ENCODE results near the gene SLC30A4.

Gene SLC30A4

DNA sequence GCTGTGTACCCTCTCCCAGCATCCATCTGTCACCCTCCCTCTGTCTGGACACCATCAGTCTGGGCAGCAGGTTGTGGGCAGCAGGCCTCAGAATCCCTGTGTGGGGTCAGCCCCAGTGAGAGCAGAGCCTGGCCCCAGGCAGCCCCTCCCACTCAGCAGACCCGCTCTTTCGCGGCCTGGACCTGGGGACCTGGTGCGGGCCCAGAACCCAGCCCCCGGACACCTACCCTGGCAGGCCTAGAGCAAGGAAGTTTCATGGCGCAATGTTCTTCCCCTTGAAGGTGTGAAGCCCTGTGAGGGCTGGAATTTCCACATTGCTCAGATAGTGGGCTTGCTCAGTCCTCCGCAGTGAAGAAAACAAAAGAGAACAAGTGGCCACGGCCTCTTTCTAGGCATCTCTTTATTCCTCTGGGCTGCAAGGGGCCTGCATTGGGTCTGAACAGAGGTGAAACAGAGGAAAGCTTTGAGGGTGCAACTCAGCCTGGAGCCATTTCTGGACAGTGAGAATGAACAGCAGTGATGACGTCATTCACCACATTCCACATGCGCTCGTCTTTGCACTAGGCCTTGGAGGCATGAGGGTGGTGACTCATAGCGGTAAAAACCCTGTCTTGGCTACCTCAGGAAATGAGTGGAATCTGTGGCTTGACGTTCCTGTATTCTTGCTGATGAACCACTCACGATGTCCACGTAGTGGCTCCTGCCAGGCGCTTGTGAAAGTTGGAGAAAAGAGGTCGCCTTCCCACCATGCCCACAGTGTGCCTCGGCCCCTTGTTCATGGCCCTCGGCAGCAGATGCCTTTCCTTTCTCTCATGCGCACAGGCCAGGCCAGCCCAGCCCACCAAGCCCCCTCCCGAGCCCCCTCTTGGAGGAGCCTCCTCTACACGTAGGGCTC, 66.1 kb downstream of the SLC30A4 start:
- H3K9me3 Mint-ChIP-seq, result no peaks in the 10 kb centered on the region
- no peaks in the 10 kb centered on the region for H3K27me3 Mint-ChIP-seq (ENCODE audit: low read depth)
- H3K27ac Mint-ChIP-seq, result no peak overlapping the region
- TF ChIP-seq, protein P1, sequence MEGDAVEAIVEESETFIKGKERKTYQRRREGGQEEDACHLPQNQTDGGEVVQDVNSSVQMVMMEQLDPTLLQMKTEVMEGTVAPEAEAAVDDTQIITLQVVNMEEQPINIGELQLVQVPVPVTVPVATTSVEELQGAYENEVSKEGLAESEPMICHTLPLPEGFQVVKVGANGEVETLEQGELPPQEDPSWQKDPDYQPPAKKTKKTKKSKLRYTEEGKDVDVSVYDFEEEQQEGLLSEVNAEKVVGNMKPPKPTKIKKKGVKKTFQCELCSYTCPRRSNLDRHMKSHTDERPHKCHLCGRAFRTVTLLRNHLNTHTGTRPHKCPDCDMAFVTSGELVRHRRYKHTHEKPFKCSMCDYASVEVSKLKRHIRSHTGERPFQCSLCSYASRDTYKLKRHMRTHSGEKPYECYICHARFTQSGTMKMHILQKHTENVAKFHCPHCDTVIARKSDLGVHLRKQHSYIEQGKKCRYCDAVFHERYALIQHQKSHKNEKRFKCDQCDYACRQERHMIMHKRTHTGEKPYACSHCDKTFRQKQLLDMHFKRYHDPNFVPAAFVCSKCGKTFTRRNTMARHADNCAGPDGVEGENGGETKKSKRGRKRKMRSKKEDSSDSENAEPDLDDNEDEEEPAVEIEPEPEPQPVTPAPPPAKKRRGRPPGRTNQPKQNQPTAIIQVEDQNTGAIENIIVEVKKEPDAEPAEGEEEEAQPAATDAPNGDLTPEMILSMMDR (IDR thresholded peaks at IDR 0.05; ENCODE audit: unreplicated experiment in 3 of 3), result no peak
- H3K4me1 Mint-ChIP-seq, result peaks cover 6% of the 10 kb centered on the region
- H3K36me3 Mint-ChIP-seq (ENCODE audit: low read depth), result no peaks in the 10 kb centered on the region
- H3K4me3 Mint-ChIP-seq, result no peak overlapping the region

DNA sequence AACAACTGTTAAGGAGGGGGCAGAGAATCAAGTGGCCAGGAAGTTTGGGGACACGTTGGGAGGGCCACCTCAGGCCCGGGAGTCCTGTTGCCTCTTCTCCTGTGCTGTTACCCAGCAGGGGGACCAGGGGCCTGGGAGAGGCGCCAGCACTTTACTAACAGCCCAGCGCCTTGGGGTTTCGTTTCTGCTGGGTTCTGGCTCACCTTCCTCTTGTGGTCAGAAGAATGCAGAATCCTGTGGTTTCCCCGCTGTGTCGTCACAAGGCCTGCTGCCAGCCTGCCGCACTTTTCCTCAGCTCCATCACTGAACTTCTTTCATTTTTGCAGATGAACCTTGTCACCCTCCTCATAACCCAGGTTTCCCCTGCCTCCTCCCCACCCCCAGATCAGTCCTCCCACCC, 67.7 kb downstream of the SLC30A4 start:
- H3K27ac Mint-ChIP-seq, result no peak overlapping the region
- no peaks in the 10 kb centered on the region for H3K36me3 Mint-ChIP-seq (ENCODE audit: low read depth)
- H3K4me1 Mint-ChIP-seq, result peaks cover 6% of the 10 kb centered on the region
- H3K27me3 Mint-ChIP-seq (ENCODE audit: low read depth), result no peaks in the 10 kb centered on the region
- TF ChIP-seq, protein P1 (IDR thresholded peaks at IDR 0.05; ENCODE audit: unreplicated experiment in 3 of 3), result no peak
- H3K9me3 Mint-ChIP-seq, result no peaks in the 10 kb centered on the region
- H3K4me3 Mint-ChIP-seq, result no peak overlapping the region

DNA sequence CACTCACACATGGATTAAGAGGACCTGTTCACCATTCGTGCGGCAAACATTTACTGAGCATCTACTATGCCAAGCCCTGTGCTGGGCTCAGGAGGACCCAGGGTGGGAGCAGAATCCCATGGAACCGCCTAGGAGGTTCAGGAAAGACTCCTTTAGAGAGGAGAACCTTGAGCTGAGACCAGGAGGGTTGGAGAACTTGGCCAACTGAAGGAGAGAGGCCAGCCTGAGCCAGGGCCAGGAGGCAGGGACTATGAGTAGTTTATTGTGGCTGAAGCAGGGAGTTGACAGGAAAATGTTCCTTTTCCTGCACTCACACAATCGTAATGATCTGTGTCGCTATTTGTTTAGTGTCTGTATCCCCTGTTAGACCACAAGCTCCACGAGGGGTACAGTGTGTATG, 71.3 kb downstream of the SLC30A4 start:
- TF ChIP-seq, protein P1 (IDR thresholded peaks at IDR 0.05; ENCODE audit: unreplicated experiment in 3 of 3), result no peak
- H3K9me3 Mint-ChIP-seq, result no peaks in the 10 kb centered on the region
- no peak overlapping the region for H3K27ac Mint-ChIP-seq
- H3K4me1 Mint-ChIP-seq, result no peaks in the 10 kb centered on the region
- H3K27me3 Mint-ChIP-seq (ENCODE audit: low read depth), result no peaks in the 10 kb centered on the region
- no peaks in the 10 kb centered on the region for H3K36me3 Mint-ChIP-seq (ENCODE audit: low read depth)
- no peak overlapping the region for H3K4me3 Mint-ChIP-seq

DNA sequence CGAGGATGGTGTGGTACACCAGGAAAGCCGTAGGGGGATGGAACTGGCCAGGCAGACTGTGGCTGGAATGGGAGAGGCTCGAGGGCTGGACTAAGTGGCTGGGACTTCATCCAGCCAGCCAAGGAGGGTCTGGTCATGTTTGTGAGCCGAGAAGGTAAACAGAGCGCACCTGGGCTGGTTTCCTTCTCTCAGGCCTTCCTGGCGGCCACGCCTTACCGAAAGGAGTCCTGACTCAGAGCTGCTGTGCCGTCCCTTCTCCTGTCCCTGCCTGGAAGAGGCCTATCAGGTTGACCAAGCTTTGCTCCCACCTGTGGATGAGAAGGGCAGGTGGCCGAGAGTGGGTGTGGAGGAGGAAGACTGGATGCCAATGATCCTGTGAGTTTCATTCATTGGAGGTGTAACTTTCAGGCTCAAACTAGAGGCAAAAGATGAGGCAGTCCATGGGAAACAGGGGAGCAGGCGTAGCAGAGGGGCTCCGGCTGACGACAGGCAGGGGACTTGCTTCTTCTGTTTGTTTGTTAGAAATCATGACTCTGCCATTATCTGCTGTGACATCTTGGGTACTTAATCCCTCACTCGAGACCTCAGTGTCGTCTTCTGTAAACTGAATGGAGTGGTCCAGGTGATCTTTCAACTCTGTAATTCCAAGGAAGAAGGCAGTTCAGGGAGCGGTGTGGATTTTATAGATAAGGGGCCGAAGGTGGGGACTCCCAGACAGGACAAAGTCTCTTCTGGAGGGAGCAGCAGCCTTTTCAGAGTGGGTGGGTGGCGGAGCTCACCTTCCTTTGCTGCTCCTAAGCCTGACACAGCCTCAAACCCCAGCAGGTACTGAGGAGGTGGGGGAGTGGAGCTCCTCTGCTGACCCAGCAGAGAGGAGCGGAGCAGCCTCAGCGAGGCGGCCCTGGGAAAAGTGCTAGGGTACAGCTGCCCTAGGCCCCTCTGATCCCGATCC, 72.4 kb downstream of the SLC30A4 start:
- Mint-ChIP-seq H3K27ac (no peak overlapping the region), H3K4me1 (no peaks in the 10 kb centered on the region), H3K36me3 (ENCODE audit: low read depth) (no peaks in the 10 kb centered on the region), H3K4me3 (no peak overlapping the region), H3K27me3 (ENCODE audit: low read depth) (no peaks in the 10 kb centered on the region), H3K9me3 (no peaks in the 10 kb centered on the region)
- TF ChIP-seq, protein P1 (IDR thresholded peaks at IDR 0.05; ENCODE audit: unreplicated experiment in 3 of 3), result no peak

DNA sequence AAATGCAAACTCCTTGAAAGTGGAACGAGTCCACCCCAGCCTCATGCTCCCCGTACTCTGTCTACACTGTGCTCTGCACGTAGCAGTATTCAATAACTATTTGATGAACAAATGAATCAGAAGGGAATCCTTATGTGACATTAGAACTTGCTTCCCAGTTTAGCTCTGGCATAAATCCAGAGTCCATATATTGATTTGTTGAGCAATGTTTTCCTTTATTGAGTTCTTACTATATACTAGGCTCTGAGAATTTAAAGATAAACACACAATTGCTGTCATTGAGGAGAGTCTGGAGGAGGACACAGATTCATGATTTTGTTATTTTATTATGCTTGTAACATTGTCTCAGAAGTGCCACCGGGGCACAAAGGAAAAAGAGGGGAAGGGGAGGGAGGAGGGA, 73.2 kb downstream of the SLC30A4 start:
- Mint-ChIP-seq H3K4me1 (no peaks in the 10 kb centered on the region), H3K27ac (no peak overlapping the region), H3K9me3 (no peaks in the 10 kb centered on the region), H3K4me3 (no peak overlapping the region), H3K27me3 (ENCODE audit: low read depth) (no peaks in the 10 kb centered on the region), H3K36me3 (ENCODE audit: low read depth) (no peaks in the 10 kb centered on the region)
- TF ChIP-seq, protein P1 (IDR thresholded peaks at IDR 0.05; ENCODE audit: unreplicated experiment in 3 of 3), result no peak
